ENCODE measurements around the gene NPHP4. TPM values are rescaled to one million over a fixed set of nuclear protein-coding genes. Genes with fewer than 3 reads are reported as not detected.

NPHP4 gene
- total RNA-seq, 1 donor from 2014 or later = 3.7 TPM

DNA sequence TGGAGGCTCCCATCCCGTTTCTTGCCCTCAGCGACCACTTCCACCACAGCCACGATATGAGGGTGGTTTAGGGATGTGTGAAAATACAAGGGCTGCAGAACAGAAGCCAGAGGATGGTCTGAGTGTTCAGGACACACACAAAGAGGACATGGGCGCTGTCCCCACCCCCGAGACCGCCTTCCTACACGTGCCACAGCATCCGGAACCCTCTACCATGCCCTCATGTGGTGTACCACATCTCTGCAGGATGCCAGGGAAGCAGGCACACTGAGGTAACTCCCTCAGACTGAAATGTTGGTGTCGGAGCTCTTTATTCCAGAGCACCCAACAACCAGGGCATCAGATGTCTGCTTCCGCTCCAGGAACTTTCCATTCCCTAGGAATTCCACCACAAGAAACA lies 23.1 kb downstream of the NPHP4 start:
- TF ChIP-seq CTCF (IDR thresholded peaks at IDR 0.05; ENCODE audit: borderline replicate concordance) = no peak
- intact Hi-C loops (cut with micrococcal nuclease) = no loop called here
- no peak overlapping the region for H3K4me3 ChIP-seq
- DNase-seq = no peak
- no peak overlapping the region for H3K27ac ChIP-seq (replicated peaks)
- peaks cover 26% of the 10 kb centered on the region for H3K36me3 ChIP-seq
- H3K4me1 ChIP-seq = peaks cover 10% of the 10 kb centered on the region
- H3K27me3 ChIP-seq (ENCODE audit: low read depth) = no peaks in the 10 kb centered on the region
- no peaks in the 10 kb centered on the region for H3K9me3 ChIP-seq (replicated peaks)

DNA sequence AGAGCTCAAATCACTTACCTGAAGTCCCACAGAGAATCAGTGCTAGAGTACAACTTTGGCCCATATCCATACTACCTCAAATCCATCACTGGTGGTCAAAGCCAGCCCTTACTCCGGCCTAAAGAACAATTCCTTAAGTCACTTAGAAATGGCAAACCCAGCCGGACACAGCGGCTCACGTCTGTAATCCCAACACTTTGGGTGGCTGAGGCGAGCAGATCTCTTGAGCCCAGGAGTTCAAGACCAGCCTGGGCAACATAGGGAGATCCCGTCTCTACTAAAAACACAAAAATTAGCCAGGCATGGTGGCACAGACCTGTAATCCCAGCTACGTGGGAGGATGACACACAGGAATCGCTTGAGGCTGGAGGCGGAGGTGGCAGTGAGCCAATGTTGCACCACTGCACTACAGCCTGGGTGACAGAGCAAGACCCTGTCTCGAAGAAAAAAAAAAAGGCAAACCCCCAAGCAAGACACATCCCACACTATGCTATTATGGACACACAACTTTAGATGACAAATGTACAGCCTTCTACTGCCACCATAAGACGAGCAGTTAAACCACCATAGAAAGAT lies 24.0 kb downstream of the NPHP4 start:
- no peaks in the 10 kb centered on the region for H3K9me3 ChIP-seq (replicated peaks)
- H3K27me3 ChIP-seq (ENCODE audit: low read depth) = no peaks in the 10 kb centered on the region
- TF ChIP-seq CTCF (IDR thresholded peaks at IDR 0.05; ENCODE audit: borderline replicate concordance) = no peak
- DNase-seq = no peak
- peak overlapping the region; percentile 33 for H3K27ac ChIP-seq (replicated peaks)
- peaks cover 10% of the 10 kb centered on the region for H3K4me1 ChIP-seq
- H3K36me3 ChIP-seq = peaks cover 26% of the 10 kb centered on the region
- H3K4me3 ChIP-seq = no peak overlapping the region
- intact Hi-C loops (cut with micrococcal nuclease) = no loop called here

DNA sequence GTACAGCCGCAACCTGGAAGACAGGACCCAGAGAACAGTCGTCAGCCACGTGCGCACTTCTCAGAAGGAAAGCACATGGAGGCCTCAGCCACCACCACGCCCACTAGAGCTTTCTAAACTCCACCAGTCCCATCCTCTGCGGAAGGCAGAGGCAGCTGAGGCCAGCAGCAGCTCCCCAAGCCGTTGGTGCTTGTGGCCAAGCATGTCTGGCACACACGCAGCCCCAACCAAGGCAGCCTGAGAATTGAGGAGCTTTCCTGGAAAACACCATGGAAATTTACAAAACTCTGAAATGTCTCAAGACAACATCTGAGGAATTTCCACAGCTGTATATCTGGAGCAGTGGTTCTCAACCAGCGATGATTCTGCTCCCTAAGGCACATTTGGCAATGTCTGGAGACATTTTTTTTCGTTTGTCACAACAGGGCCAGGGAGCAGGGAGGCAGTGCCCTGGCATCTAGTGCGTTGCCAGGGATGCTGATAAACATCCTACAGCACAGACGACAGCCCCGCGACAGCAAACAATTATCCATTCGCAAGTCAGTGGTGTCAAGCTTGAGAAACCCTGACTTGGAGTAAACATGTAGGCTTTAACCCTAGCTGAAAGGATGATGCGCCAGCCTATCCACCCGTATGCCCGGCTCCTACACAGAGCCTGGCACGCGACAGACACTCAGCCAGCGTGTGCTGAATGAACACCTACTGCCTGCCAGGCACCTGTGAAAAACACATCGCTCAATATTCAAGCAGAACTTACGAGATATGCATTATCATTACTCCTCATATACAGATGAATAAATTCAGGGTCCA lies 24.7 kb downstream of the NPHP4 start:
- peaks cover 26% of the 10 kb centered on the region for H3K36me3 ChIP-seq
- intact Hi-C loops (cut with micrococcal nuclease) = no loop called here
- peaks cover 10% of the 10 kb centered on the region for H3K4me1 ChIP-seq
- H3K9me3 ChIP-seq (replicated peaks) = no peaks in the 10 kb centered on the region
- peak; percentile 42 for DNase-seq
- peak overlapping the region; percentile 33 for H3K27ac ChIP-seq (replicated peaks)
- no peak for TF ChIP-seq CTCF (IDR thresholded peaks at IDR 0.05; ENCODE audit: borderline replicate concordance)
- H3K27me3 ChIP-seq (ENCODE audit: low read depth) = no peaks in the 10 kb centered on the region
- H3K4me3 ChIP-seq = no peak overlapping the region

GRCh38 chr1:5966543-5967205 lies 25.6 kb downstream of the NPHP4 start:
- DNase-seq = no peak
- H3K9me3 ChIP-seq (replicated peaks) = no peaks in the 10 kb centered on the region
- no peak overlapping the region for H3K27ac ChIP-seq (replicated peaks)
- peaks cover 10% of the 10 kb centered on the region for H3K4me1 ChIP-seq
- H3K27me3 ChIP-seq (ENCODE audit: low read depth) = no peaks in the 10 kb centered on the region
- H3K36me3 ChIP-seq = peaks cover 29% of the 10 kb centered on the region
- intact Hi-C loops (cut with micrococcal nuclease) = no loop called here
- no peak overlapping the region for H3K4me3 ChIP-seq
- TF ChIP-seq CTCF (IDR thresholded peaks at IDR 0.05; ENCODE audit: borderline replicate concordance) = no peak

DNA sequence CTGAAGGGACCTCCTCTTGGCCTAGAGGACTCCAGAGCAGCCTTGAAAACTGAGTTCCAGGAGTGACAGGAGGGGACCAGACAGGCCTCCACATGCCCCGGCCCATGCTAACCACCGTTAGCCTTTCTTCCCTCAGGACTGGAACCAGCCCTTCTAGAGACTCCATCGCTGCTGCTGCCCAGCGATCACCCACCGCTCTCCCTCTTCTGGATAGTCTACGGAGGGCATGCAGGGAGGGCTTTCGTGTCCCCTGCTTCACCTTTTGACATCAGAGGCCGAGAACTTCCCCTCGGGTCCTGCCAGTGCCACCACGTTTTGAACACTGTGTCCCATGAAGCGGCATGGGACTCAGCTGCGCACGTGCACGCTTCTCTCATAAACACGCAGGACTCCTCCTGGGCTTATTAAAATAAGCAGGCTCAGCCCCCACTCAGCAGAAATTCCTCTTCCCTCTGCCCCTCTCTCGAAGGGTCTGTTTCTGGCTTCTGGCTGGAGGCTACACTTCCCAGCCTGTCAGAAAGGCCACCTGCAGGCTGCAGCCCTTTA lies 26.6 kb downstream of the NPHP4 start:
- Histone ChIP-seq H3K4me3 (no peak overlapping the region), H3K4me1 (peaks cover 10% of the 10 kb centered on the region), H3K27me3 (ENCODE audit: low read depth) (no peaks in the 10 kb centered on the region), H3K27ac (replicated peaks) (no peak overlapping the region), H3K9me3 (replicated peaks) (no peaks in the 10 kb centered on the region), H3K36me3 (peaks cover 39% of the 10 kb centered on the region)
- DNase-seq = no peak
- intact Hi-C loops (cut with micrococcal nuclease) = no loop called here
- TF ChIP-seq CTCF (IDR thresholded peaks at IDR 0.05; ENCODE audit: borderline replicate concordance) = no peak

All from left ventricle myocardium inferior (tissue), 1 donor.